GM04503 (cell line): ENCODE measurements around the gene RAPGEF3.

ENCODE experiments used
- DNase-seq: peaks from one replicate; pipeline ENCODE4 v3.0.0-alpha.2; 2012; ENCODE audit warnings: low read depth

RAPGEF3 gene

DNA sequence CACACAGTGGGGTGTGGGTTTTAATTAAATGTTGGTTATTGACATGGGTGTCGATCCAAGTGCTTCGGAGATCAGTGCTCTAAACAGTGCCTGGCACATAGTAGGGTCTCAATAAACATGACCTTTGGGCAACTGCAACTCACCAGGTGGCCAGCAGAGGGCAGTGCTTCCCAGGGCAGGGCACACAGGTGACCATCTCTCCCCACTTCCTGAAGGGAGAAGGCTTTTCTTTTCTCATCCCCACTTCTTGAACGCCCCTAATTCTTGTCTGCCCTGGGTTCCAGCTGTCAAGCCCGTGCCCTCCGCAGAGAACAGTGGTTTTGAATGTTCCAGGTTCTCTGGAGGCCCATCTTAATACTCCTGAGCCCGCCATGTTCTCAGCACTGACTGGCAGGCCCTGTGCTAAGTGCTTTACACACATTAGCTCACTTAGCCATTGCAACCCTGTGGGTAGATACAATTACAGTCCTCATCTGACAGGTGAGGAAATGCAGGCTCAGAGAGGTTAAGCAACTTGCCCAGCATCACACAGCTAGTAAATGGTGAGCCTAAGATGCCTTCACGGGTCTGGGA, 16.3 kb downstream of the RAPGEF3 start:
- no peak for DNase-seq

DNA sequence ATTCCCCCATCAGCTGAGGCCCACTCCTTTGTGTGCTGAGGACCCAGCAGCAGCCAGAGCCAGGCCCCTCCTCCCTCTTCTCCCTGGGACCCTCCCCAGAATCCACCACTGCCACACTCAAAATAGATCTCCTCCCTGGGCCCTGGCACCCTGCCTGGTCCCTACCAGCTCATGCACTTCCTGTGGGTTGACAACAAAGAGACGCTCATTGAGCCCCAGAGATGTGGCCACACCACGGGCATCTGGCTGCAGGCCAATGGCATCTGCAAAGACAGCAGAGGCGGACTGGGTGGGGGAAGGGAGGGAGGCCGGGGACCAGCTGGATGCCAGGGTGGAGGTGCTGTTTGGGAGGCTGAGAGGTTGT, 17.4 kb downstream of the RAPGEF3 start:
- no peak for DNase-seq

DNA sequence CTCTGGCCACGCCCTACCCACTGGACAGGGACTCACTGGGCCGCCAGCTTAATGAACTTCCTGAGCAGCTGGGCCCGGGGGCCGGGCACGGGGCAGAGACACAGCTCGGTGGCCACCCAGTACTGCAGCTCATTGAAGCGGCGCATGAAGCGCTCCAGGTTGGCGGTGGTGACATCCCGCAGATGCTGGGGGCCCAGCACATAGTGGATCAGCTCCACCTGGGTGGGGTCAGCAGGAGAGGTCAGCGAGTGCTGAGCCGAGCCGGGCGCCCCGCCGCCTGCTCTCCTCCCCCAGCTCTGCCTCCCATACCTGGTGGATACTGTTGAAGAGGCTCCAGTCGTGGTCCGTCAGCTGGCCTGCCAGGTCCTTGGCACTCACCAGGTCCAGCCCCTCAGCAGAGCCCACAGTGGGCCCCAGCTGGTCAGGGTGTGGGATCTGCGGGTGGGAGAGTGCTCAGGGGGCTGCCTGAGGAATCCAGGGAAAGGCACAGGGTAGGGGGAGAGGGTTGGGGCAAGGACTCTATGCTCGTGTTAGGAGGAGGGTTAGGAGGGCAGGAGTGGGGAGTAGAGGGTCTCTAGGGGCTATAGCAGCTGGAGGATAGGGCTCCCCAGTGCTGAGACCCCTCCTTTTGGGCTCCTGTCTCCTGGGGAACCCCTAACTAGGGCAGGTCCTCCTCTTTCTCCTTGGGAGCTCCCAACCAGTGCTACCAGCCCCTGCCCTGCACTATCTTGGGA, 17.9 kb downstream of the RAPGEF3 start:
- DNase-seq: no peak

DNA sequence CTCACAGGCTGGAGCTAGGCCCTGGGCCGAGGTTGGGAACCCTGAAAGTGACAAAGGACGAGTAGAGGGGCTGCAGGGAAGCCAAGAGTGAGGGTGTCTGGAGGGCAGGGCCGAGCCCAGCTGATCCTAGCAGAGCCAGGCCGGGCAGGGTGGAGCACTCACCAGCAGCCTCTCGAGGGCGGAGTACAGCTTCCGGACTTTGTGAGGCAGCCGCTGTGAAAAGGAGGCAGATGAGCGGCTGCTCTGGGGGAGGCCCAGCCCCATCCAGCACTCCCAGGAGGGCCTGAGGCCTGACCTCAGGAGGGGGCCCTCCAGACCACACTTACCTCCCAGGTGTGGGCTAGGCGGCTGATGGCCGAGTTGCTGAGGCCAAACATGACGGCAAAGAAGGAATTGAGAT, 18.7 kb downstream of the RAPGEF3 start:
- DNase-seq: no peak

DNA sequence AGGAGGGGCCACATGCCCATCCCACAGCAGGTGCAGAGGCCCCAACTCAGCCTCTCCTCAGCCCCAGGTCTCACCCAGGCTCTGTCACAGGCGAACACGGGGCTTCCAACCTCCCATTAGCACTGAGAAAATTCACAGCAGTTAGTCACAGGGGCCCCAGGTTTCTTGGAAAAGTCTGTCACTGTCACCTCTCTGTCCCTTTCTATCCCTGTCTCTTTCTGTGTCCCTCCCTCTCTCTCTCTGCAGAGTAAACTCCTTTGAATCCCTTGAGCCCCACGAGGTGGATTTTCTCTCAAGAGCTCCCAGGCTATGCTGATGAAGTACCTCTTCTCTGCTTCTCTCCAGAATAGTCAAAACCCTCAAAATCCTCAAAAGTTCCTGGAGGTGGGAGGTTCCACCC, 19.4 kb downstream of the RAPGEF3 start:
- no peak for DNase-seq

DNA sequence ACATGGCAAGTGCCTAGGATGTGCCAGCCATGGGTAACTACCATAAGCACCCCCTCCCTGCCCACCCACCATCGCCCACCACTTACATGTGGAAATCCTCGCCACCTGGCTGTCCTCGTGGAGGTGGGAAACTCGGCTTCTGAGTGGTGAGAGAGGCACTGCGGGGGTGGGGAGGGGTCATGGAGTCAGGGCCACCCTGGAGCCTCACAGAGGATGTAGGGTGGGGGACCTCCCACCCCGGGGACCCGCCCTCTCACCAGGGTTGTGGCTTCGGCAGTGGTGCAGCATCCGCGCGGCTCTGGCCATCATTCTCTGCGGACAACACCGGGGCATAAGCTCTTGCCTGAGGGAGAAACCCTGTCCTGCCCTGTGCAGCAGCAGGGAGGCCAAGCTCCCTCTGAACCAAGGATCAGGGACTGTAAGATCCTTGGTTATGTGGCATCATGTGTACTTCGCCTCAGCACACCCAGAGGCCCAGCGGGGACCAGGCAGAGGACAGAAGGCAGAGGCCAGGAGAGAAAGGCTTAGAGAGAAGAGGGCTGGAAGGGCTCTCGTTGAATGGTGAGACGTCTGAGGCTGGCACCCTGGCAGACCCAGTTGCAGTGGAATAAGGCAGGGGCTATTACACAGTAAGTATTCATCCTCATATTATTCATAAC, 20.6 kb downstream of the RAPGEF3 start:
- DNase-seq: no peak

DNA sequence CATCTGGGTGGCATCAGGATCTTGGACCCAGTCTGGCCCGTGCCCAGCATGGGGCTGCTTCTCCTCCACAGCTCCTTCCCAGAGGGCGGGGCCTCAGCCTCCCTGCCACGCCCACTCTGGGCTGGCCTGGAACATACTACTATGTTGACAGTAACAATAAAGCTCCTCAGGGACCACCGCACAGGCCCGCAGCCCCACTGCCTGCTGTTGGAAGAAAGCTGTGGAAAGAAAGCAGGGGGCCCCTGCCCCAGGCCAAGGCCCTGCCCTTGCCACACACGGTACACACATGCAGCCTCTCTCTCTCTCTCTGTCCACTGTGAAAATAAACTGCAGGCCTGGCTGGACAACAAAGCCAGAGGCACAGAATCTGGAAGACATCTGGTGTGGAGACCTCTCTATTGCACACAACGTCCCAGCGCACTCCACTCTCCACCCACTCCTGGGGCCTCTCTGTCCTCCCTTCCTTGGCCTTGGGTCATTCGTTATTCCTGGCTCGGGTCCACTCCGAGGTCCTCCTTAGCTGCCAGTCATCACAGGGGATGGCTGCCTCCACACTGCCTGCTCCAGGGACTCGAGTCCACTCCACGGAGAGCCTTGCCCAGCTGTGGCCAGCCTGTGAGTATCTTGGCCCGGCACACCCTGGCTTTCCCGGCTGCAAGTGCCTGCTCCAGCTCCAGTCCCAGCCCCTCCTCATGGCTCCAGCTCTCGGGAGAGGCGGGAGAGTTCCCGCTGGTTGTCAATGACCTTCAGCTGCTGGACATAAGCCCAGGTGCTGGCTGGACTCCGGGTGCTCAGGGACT, 21.6 kb downstream of the RAPGEF3 start:
- DNase-seq: peak; percentile 69

DNA sequence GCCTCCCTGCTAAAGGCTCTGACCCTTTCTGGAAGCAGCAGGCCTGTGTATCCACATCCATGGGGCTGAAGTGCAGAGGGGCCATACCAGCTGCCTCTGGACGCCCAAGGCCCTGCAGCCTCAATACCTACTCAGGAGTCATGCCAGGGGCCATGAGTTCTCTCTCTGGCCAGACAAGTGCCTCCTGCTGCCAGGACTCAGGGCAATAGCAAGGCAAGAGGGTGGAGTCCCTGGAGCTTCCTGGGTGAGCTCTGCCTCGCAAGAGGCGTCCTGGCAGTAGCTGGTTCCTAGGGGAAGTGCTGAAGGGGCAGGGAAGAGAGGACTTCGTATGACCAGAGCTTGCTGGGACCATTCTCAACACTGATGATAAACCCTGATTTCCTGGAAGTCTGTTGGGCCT, 22.5 kb downstream of the RAPGEF3 start:
- DNase-seq: no peak

DNA sequence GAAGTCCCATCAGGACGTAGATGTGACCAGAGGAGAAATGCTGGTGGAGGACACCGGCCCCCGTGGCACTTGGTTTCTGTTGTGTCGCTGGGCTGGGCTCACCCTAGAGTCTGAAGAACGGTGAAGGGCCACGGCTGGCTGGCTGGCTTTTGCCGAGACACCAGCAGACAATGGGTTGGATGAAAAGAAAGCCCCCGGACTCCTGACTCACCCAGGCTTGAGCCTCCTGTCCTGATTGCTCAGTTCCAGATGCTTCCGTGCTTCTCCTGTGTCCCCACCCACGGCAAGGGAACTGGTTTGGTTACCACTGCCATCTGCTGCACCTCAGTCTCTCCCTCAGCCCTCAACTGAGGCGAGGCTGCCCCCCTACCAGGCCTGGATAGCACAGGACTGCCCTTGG, 23.0 kb downstream of the RAPGEF3 start:
- no peak for DNase-seq

DNA sequence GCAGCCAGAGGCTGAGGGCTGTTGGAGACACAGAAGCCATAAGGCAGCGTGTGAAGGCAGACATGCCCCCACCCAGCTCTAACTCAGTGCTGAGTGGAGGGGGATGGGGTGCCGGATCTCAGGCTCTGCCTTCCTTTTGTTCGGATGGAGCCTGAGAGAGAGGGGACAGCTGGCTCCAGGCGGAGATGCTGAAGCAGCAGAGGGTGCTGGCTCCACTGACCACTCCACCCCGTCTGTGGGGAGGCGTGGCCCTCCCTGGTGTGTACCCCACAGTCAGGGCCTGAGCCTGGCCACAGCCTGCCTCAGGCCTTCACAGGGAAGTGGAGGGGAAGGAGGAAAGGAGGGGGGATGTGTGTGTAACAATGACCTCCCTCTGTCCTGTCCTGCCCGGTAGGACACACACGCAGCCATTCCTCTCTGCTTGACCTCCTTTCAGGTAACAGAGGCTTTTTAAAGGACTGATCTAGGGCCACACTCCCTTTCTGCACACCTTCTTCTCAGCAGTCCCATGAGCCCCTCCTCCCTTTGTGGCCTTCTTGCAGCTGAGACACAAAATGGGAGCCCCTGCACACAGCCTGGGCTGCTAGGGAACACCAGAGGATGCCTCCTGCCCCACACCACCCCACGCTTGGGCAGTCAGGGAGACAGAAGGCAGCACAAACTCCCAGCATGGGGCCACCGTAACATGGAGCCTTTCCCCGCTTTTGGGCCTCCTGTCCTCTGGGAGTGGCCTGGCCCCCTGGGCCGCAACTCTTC, 23.8 kb downstream of the RAPGEF3 start:
- no peak for DNase-seq

DNA sequence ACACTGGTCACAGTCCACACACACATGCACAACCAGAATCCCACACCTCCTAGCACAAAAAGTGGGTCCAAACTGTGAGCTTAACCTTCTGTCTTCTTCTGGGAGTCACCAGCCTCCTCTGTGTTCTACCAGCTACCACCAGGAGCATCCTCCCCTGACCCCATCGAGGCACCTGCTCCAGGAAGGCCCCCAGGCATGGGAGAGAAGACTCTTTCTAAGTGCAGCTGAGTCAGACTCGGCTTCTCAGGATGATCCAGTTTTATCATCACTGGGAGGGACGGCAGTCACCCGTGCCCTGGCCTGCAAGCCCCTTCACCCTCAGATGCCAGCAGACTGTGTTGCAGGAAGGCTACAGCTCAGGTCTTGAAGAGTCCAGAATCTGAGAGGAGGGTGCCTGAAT, 25.5 kb downstream of the RAPGEF3 start:
- DNase-seq: no peak

DNA sequence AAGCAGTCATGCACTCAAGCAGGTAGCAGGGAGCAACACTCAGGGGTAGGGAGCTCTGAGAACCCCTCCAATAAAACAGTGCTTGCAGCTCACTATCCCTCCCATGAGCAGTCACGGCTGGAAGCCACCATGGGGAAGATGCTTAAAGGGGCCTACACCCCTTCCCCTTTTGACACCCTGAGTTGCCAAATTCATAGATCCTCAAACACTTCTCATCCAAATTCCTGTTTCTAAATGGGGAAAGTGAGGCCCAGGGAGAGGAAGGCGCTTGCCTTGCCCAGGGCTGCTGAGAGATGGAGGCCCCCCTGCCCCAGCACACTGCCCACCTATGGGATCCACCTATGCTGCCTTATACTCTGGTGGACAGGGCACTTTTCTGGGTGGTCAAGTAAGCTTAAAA, 26.2 kb downstream of the RAPGEF3 start:
- no peak for DNase-seq

DNA sequence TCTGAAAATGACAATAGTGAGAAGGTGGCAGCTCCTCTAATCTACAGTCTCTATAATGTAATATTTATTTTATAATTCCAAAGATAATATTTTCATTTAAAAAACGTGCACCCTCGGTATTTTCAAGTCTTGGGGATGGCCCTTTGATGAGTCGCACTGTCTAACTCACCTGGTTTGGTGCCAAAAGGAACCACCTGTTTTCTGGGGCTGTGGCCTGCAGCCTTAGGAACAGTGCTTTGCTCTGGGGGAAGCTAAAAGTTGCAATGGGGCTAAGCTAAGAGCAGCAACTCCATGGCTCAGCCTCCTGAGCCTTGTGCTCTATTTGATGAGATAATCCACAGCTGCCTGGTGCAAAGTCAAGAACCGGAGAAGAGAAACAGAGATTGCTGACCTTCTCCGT, 27.0 kb downstream of the RAPGEF3 start:
- DNase-seq: no peak

DNA sequence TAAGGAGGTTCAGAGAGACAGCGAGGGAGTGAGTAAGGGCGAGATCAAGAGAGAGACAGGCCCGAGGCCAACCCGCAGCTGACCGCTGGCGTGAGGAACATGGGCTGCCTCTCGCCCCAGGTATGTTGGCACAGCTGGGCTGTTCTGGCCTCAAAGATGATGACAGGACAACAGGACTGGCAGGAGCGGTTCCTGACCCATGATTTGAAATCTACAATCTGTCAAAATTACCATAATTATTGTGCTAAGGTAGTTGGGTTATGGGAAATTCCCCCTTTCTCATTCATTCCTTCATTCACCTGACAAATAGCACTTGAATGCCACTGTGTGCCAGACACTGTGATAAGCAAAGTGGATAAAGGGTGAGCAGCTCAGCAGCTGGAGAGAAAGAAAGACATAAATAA, 28.3 kb downstream of the RAPGEF3 start:
- no peak for DNase-seq

DNA sequence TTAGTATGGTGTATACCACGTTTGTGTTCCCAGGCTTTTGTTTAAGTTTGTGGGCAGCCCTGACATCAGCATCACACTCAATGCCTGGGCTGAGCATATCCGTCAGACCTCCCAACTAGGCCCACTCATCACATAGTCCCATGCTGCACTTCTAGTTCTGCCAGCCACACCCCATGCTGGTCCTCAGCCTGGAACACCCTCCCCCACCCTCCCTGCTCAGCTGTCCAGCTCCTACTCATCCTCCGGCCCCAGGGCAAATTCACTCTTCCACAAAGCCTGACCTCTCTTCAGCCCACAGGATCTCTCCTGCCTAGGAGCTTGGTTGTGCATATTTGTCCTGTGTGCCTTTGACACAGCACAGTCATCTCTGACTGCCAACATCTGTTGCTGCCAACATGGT, 29.4 kb downstream of the RAPGEF3 start:
- no peak for DNase-seq

DNA sequence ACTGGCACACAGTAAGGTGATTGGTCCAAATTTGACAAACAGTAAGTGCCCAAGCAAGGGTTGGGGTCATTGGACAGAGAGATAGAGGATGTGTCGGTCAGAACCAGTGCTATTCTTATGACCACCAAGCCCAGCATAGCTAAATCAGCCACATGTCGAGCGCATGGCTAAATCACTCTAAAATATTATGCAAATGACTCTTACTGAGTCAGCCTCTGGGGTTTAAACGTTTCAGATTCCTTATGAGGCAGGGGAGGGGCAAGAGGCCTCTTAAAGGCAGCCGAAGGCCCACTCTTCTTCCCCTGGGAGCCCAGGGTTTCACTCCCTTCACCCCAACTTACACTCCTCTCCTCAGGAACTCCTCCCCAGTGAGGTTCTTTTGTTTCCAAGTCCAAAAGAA, 32.8 kb downstream of the RAPGEF3 start:
- DNase-seq: peak; percentile 70

DNA sequence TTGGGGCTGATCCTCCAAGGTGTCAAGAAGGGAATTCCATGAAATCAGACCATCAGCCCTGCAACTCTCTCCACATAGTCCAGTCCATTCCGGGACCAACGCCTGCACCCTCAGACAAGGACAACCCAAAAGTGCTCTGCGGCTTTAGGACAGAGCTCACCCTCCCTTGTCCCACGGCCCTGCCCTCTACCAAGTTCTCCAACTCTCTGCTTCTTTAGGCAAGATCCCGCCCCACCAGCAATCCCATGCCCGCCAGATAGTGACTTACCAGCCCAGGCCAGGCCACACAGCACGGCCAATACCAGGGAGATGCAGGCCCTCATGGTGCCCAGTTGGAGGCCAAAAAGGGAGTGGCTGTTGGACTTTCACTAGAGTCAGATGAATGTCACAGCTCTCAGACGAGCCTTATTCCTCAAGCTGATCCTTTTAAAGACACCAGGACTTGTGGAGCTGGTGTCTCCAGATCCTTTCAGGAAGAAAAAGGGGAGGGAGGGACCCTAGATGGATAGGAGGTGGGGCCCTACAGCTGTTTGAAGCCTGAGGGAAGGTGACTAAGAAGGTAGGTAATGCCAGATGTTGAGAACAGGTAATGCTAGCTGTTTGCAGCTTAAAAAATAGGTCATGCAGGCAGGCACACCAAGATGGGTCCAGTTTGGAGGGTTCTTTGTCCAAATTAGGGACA, 33.4 kb downstream of the RAPGEF3 start, which contains the start of gene ENDOU:
Gene ENDOU, minus strand, starts transcription at position 400 of the 682 bp plus-strand sequence. Its CDS starts 77 bp downstream, at position 323.
- DNase-seq: no peak

DNA sequence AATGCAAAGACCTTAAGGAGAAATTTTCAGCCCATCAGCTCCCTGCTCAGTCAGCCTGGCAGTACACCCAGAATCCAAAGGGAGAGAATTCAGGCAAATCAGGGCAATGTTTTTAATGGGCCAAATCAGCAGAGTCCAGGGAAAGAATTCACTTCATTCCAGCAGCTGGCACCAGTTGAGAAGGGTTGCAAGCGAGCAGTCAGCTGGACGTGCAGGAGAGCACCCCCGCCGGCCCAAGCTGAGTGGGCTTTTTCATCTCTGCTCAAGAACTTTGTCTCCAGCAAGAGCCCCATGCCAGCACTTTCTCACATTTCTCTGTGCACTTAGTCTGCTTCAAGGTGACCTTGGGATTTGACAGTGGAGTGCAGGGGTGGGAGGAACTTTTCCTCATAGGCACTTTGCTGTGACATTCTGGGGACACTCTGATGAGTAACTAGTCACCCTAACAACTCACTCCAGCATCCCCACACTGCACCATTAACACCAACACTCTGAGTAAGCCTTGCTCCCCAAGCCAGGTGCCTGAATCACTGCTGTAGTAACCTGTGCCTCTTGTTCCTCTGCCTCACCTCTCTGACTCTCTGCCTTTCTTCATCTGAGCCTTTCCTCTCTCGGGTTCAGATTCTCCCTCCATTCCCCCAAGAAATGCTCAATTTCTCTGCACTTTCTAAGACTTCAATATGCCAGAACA, 35.6 kb downstream of the RAPGEF3 start:
- no peak for DNase-seq

DNA sequence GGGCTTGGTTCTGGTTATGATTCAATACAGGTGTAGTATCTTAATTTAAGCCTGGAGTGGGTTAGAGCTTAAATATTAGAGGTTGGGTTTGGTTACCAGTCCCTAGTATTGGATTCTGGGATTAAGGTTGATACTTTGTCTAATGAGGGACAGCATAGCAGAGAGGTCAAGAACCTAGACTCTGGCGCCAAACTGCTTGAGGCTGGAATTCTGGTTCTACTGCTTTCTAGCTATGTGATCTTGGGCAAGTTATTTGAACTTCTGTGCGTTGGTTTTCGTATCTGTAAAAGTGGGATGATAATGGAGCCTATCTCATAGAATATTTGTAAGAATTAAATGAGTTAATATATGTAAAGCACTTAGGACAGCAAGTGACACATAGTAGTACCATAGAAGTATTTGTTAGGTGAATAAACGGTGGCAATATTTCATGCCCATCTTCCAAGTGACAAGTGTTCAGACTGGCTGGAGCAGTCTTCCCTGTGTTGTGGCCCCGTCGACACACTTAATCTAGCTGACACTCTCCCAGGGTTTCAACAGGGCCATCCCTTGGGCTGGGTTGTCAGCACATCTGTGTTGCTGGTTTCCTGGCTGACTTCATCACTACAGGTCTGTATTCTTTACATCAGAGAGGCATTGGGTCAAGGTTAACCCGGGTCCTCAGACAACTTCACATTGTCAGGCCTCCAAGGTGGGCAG, 36.4 kb downstream of the RAPGEF3 start:
- no peak for DNase-seq

DNA sequence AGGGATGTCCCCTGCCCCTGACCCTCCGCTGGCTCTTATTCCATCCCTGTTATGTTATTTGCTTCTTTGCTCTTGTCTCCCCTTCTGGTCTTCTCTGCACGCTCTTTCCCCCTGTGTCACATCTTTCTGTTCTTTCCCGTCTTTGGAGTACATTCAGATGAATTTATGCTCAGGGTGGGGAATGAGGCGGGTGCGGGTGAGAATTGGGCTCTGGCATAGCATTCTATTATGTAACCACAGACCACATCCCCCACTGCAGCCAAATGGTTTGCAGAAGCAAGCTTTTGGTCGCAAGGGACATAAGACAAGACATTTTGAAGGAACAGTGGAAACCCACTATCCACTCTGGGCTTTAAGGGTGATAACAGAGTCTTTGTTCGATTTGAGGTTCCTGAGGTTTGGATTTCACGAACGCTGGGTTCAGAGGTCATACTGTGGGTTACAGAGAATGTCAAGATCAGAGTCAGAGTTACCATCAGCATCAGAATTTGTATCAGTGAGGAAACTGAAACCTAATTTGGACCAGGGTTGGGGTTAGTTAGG, 37.2 kb downstream of the RAPGEF3 start:
- DNase-seq: no peak
